HG03196 (cell line): ENCODE data around the gene PIP5K1B.

Experiments used
- ATAC-seq: cut with Tn5 transposase; IDR thresholded peaks from one replicate; pipeline ENCODE4 v1.9.1; 2021; ENCODE audit not compliant: unreplicated experiment

Gene PIP5K1B

DNA sequence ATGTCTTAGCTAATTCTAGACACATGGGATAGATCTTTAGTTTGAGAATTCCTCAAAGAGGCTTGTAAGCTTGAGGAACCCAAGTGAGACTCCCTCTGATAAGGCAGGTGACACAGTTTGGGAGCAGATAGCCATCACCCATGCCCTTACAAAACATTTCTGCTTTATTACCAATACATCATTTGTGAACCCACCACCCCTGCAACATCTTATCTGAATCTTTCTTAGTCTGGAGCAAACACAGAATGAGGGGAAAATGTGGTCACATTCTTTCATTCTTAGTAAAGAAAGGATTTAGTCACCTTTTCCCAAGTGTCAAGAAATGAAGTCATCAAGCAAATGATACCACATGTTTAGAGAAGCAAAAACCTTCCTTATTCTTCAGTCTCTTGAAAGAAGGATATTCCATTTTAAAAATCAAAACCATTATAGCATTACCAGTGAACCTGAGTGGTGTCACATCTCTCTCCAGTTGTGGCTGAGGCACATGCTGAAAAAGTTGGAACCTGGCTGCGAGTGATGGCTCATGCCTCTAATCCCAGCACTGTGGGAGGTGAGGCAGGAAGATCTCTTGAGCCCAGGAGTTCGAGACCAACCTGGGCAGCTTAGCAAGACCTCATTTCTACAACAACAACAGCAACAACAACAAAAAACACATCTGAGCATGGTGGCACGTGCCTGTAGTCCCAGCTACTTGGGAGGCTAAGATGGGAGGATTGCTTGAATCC lies 243.0 kb downstream of the PIP5K1B start:
- no peak for ATAC-seq

DNA sequence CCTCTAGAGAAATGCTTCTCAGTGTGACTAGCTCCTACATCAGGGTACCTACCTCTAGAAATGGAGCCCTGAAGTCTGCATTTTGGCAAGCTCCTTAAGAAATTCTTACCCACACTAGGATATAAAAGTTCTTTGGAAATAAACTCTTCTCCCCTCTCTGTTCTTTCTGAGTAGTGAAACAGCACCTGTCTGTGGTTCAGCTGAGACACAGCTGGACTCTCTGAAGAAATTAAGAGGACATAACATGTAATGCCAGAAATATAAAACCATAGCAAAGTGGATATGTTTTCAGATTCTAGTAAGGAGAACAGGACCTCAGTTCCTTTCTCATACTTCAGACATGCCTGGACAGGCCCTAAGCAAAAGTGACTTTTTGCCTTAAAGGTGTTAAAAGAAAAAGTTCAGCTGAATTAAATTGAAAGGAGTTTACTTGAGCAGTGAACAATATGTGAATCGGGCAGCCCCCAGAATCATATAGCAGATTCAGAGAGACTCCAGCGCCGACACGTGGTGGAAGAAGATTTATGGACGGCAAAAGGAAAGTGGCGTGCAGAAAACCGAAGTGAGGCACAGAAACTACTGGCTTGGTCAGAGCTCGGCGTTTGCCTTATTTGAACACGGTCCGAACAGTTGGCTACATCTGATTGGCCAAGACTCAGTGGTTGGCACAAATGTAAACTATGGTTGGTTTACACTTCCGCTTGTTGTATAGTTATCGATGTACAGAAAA lies 244.4 kb downstream of the PIP5K1B start:
- ATAC-seq = no peak

DNA sequence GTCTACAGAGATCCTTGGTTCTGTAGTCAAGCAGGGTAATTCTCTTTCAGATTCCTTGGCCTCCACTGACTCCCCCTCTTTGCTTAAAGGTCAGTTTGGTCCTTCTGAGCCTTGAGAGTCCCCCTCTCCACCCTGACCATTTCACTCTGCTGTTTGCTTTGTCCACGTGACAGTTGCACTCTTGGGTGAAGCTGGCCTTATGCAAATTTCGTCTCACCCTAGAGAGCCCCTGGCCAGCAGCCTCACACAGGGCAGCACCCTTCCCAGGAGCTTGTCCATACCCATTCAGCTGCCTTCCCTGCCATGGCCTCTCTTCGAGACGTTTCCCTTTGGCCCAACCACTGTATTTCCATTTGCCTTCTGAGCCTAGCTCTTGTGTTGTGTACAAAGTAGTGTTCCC lies 245.1 kb downstream of the PIP5K1B start:
- no peak for ATAC-seq

DNA sequence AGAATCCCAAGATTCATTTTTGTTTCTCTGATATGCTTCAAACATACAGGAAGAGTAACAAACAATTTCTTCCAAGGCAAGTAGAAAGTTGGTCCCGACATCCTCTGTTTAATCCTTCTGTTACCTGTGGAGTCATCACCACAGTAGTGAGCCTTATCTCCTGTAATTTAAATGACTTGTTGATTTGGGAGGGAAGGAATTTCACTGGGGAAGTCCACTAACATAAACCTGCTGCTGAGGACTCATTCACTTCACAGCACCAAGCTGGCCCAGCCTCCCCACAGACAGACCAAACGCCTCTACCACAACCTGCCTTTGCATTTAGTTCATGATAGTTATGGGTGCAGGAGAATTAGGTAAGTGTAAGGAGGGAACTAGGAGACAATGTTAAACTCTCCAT lies 245.6 kb downstream of the PIP5K1B start:
- no peak for ATAC-seq

DNA sequence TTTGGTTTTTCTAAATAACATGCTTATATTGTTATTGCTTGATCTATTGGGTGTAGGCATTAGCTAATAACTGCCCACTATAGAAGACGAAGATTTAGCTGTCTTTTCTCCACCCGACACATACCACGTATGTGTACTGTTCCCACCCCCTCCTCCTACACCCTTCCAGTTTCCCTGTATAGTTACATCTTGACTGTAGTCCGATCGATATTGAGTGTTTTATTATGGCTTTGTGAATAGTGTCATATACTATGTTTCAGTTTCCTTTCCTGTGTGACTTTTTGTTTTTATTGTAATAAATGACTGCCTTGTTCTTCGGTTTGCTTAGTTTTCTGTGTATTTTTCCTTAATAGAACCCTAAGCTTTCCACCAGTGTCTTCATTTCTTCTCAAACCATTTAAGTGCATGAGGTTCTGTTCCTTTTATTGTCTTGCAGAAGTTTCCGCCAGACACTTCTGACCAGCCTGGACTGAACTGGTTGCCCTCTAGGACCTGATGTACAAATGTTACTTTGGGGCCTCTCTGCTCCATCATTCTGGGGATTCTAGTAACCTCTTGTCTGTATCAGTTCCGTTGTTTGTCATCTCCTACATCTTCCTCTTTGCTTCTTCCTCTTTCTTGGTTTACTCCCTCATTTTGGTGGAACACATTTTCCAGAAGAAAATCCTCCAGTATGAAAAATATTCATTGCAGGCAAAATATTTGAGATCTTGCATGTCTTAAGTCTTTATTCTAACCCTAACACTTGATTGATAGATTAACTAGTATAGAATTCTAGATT lies 247.0 kb downstream of the PIP5K1B start:
- peak; percentile 44 for ATAC-seq

DNA sequence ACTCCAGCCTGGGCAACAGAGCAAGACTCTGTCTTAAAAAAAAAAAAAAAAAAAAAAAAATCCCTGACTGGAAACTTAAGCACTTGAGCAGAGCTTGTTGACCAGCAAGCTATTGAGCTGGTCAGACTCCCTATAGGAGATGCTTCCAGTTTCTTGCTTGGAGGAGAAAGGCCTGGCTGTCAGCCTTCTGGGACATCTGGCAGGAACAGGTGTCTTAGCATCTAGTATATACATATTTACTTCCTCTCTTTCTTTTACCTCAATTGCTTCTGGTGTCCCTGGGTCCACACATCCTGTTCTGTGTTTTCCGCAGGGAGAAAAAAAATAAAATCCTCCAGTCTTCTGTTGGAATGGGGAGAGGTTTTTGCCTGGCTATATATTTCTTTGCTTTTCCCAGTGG lies 248.7 kb downstream of the PIP5K1B start:
- ATAC-seq = no peak

DNA sequence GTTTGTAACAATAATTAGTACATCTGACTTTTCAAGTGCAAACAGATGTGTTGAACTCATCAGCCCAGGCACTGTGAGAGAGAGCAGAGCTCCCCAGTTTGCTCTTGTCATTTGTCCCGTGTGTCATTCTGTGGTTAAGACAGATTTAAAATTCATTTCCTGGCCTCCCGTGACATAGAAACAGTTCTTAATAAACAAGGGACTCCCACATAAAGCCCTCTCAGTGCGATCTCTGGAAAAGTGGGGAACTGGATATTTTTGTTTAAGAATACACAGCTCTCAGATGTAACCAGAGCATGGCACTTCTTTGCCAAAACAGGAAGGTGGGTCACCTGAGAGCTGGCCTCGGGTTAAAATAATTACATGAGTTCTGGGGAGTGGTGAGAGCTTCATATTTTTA lies 250.3 kb downstream of the PIP5K1B start:
- no peak for ATAC-seq

DNA sequence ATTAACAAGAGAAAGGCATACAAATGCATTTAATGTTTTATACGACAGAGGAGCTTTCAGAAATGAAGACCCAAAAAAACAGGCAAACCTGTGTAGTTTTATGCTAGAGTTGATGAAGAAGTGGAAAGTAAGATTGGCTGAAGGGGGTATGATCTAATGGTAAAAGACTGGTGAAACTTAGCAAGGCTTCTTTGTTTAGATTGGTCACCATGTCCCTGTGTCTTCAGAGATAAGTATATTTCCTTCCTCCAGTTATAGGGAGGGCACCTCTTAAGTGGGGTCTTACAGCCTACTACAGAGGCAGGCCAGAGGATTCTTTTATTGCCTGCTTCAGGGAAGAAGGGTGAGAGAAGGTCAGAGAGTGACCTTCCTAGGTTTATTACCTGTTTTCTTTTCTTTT lies 252.4 kb downstream of the PIP5K1B start:
- ATAC-seq = no peak

DNA sequence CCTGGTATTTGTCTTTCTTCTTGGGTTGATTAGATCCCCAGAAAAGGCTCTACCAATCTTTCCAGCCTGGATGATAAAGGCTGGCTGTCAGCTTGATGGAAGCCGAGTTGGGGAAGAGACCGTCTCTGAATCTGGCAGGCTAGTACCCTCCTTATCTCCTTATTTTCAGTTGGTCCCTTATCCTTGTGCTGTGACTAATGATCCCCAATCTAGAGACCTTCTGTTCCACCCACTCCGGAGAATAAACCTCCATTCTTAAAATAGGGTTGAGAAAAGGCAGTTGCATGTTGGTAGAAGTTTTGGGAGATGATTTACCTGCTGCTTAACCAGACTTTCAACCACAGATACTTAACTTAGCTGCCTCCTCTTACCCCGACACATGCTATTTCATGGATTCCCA lies 256.5 kb downstream of the PIP5K1B start:
- ATAC-seq = peak; percentile 38

DNA sequence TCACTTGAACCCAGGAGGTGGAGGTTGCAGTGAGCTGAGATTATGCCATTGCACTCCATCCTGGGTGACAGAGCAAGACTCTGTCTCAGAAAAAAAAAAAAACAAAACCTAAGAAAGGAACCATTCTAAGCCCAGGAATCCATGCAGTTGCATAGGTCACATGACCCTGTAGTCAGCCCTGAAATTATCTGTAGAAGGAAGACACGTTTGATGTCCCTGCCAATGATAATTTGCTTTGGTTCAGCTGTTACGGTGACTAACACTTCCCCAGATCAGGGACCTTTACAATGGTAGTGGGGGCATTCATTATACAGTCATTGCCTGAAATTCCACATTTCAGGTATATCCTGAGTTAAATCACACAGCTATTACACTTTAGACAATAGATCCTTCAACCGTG lies 258.4 kb downstream of the PIP5K1B start:
- ATAC-seq = no peak

DNA sequence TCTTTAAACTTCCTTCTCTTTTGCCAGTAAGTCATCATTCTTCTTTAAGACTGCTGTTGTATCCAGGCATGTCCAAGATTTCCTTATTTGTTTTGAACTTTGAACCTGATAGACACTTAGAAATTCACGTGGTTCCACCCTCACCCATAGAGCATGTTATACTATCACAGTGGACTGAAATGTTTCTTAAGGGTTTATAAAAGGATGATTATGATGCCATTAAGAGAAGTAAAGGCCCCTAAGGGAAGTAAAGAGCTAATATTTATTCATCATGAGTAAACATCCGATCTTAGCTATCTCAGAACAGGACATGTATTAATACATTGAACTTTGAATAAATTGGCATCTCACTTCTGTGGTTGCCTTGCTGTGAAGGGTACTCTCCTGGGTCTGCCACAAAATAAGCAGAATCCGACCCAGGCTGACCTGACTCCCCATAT lies 259.1 kb downstream of the PIP5K1B start:
- ATAC-seq = no peak

DNA sequence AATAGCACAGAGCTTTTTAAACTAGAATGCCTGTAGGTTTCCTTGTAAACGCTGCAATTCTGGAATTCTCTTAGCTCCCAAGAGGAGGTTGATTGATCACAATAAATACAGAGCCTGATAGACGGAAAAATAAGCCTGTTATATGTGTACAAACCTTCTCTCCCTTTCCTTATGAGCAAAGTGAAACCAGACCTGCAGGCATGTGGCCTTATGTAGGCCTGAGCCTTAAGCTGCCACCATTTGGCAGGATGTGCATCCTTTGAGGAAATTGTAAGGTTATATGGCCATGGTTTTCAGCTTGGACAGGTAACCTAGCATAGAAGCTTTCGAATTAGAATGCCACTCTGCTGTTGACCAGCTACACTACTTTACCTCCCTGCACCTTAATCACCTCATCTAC lies 259.7 kb downstream of the PIP5K1B start:
- ATAC-seq = no peak

DNA sequence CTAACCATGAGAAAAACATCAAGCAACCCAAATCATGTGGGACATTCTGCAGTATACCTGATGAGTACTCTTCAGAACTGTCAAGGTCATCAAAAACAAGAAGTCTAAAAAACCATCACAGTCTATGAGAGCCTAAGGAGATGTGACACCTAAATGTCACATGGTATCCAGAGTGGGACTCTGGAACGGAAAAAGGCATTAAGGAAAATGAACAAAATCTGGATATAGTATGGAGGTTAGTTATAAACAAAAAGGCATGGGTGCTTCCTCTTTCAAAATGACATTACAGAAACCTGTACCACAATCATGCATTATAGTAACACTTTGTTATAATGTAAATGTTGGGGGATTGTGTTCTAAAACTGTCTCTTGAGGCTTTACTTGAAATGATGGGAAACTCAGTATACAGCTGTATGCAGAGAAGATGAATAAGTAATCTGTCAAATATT lies 261.5 kb downstream of the PIP5K1B start:
- peak; percentile 80 for ATAC-seq

DNA sequence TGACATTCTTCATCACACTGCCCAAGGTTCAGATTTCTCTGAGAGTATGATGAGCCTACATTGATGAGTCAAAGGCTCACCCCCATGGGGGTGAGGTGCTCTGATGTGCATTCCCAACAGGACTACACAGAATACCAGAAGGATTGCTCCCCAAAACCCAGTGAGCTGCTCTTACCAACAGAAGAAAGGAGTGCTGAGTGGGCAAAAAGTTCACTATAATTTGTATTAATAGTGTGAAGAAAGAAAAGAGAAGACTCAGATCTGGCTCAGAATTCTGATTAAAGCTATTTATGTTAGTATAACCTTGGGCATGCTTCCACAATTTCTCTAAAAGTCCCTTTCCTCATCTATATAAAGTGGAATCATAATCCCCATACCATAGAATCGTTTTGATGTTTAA lies 262.8 kb downstream of the PIP5K1B start:
- no peak for ATAC-seq

DNA sequence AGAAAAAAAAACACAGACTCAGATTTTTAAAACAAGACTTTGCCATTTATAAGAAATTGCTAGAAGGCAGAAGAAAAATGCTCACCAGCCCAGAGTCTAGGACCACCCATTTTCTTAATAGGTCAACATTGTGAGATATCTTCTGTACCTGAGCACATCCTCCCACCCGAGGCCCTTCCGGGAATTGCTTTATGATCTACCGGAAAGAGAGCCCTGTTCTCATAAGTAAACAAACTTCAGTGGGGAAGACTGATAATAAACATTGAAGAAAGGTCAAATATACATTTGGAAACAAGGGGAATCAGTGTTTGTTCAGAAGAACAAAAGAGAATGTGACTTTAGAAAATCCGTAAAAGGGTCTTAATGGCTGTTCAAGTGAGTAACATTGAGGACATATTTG lies 264.5 kb downstream of the PIP5K1B start:
- no peak for ATAC-seq

DNA sequence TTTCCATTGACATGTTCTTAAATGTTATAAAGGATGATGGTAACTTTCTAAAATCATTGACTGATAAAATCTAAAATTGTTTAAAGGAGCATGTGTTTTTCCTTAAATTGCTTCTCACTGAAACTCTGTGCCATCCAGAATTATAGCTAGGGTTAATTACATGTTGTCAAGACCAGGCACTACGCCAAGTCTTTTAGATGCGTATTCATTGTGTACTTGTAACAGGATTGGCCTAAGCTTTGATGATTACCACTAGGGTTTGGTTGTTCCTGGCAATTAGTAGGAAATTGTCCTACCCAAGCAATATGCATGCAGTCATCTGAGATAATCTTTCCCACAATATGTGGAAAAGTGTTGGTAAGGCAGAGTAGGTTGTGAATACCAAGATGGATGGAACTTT lies 265.1 kb downstream of the PIP5K1B start:
- no peak for ATAC-seq

DNA sequence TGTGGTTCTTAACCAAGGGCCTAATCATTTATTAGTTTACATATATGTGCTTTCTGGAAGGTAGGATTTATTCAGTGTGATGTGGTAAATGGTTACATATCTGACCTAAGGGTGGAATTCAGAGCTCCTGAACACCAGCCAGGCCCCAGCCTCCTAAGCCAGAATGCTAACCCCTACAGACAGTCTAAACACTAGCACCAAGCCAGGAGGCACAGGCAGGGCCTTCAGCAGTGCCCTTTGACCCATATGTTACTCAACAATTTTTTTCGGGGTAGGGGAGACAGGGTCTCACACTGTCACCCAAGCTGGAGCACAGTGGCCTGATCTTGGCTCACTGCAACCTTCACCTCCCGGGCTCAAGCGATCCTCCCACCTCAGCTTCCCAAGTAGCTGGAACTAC lies 268.6 kb downstream of the PIP5K1B start:
- ATAC-seq = no peak

DNA sequence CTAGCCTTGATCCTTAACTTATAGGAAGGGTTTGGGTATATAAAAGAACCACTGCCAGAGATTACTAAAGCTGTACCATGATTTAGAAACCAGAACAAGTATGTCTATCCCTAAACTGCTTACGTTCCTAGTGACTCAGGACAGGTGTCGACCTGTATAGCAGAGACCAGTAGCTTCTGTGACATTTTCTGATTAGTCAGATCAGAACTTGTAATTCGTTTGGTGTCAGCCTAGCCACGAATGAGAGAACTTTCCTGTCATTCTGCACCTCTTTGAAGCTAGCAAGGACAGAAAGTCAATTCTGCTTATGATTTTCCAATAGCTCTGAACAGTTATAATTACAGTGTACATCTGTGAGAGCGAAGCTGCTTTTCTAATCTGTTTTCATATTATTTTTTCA lies 269.4 kb downstream of the PIP5K1B start:
- ATAC-seq = peak; percentile 91

DNA sequence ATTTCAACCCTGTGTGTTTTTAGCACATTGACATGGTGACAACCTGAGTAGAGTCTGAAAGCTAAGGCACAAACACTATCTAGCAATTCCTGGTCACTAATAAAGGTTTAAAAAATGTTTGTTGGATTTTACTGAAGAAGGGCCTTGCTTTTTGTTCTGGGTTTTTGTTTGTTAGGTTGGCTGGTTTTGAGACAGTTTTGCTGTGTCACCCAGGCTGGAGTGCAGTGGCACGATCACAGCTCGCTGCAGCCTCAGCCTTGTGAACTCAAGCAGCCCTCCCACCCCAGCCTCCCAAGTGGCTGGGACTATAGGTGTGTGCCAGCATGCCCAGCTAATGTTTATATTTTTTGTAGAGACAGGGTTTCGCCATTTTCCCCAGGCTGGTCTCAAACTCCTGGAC lies 269.9 kb downstream of the PIP5K1B start:
- no peak for ATAC-seq

DNA sequence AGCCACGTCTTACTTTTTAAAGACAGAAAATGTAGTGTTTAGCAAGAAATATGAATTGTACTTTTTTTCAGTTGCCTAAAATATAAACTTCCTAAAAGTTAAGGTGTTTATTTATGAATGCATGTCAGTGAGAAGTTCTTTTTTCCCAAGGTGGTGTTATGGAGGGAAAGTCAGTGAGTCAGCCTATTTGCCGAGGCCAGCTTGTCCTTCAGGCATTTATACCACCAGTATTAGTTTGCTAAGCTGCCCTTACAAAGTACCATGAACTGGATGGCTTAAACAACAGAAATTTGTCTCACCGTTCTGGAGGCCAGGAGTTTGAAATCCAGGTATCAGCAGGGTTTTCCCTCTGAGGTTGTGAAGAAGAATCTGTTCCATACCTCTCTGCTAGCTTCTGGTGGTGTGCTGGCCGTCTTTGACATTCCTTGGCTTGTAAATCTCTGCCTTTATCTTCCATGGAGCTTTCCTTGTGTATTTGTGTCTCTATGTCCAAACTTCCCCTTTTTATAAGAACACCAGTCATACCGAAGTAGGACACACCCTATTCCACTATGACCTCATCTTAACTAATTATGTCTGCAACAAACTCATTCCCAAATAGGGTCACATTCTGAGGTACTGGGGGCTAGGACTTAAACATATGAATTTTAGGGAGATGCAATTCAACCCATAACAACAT lies 270.5 kb downstream of the PIP5K1B start:
- no peak for ATAC-seq

DNA sequence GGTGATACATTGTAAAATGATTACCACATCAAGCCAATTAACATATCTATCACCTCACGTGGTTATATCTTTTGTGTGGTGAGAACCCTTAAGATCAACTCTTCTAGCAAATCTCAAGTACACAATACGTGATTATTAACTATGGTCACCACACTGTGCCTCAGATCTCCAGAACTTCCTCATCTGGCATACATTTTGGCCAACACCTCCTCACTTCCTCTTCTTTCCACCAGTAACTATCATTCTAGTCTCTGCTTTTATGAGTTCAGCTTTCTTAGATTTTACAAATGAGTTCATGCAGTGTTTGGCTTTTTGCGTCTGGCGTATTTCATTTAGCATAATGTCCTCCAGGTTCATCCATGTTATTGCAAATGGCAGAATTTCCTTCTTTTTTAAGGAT lies 273.0 kb downstream of the PIP5K1B start:
- ATAC-seq = no peak
